Dedifferentiated amniotic fluid mesenchymal stem cell (primary cell): ENCODE data around the gene CCDC116.

Experiments
- DNase-seq: peaks from one replicate; pipeline ENCODE4 v3.0.0-alpha.2; 2016; ENCODE audit errors: extremely low spot score

The CCDC116 gene

GRCh38 chr22:21679383-21679782, 46.8 kb downstream of the CCDC116 start:
- no peak for DNase-seq

GRCh38 chr22:21680830-21681565, 48.4 kb downstream of the CCDC116 start:
- no peak for DNase-seq

- no peak for DNase-seq
Observed at GRCh38 chr22:21681566-21682370, 49.2 kb downstream of the CCDC116 start.

- DNase-seq, result no peak
Observed at GRCh38 chr22:21682385-21683175, 50.0 kb downstream of the CCDC116 start.

GRCh38 chr22:21683401-21683811, 50.8 kb downstream of the CCDC116 start:
- no peak for DNase-seq

- no peak for DNase-seq
Observed at GRCh38 chr22:21684492-21685163, 52.1 kb downstream of the CCDC116 start.

- DNase-seq, result no peak
Observed at GRCh38 chr22:21685164-21685513, 52.6 kb downstream of the CCDC116 start.

- no peak for DNase-seq
Observed at GRCh38 chr22:21686193-21686608, 53.6 kb downstream of the CCDC116 start.
